Lower leg skin (tissue), 3 donors: ENCODE measurements around the gene NMT2.

Experiments used
- POLR2A ChIP-seq, 2 donors: fragments of 450-650 bp; IDR thresholded peaks; one replicate each; pipeline ENCODE4 v1.6.1; 2016 to 2017; ENCODE audit warnings: antibody characterized with exemption in 2 of 2, mild to moderate bottlenecking in 1 of 2, moderate library complexity in 1 of 2
- TF ChIP-seq, protein P1 (sequence below), 3 donors: fragments of 450-650 bp; IDR thresholded peaks; one replicate each; pipeline ENCODE4 v1.5.1; 2016; ENCODE audit warnings: antibody characterized with exemption in 3 of 3, mild to moderate bottlenecking in 3 of 3, moderate library complexity in 2 of 3

DNA sequence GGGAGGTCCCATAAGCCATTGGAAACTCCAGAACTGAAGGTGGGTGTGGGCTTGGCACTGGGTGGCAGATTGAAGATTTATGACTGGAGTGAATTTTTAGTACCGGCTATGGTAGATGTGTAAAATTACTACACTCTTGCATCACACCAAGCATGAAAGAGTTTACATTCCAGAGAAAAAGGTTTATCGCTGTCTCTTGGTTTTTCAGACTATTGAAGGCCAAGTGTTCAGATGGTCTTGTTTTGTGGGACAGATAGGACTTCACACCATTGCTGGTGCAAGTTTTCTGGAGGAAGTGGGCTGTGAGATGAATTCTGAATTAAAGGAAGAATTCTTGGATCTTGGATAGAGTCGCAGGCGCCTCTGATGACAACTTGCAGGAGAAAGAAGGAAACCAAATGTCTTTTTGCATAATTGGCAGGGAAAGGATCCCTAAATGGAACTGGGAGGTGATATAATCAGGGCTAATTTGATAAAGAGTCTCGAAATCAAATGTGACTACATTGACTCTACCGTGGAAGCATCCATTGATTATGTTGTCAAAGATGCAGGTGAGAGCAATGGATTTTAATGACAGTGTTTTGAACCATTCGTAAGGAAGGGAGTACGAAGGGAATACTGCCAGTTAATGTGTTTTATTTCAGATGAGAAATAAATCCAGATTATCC lies 14.2 kb upstream of the NMT2 start:
- no peak for TF ChIP-seq POLR2A (IDR thresholded peaks at IDR 0.05)
- TF ChIP-seq, protein P1, sequence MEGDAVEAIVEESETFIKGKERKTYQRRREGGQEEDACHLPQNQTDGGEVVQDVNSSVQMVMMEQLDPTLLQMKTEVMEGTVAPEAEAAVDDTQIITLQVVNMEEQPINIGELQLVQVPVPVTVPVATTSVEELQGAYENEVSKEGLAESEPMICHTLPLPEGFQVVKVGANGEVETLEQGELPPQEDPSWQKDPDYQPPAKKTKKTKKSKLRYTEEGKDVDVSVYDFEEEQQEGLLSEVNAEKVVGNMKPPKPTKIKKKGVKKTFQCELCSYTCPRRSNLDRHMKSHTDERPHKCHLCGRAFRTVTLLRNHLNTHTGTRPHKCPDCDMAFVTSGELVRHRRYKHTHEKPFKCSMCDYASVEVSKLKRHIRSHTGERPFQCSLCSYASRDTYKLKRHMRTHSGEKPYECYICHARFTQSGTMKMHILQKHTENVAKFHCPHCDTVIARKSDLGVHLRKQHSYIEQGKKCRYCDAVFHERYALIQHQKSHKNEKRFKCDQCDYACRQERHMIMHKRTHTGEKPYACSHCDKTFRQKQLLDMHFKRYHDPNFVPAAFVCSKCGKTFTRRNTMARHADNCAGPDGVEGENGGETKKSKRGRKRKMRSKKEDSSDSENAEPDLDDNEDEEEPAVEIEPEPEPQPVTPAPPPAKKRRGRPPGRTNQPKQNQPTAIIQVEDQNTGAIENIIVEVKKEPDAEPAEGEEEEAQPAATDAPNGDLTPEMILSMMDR (IDR thresholded peaks at IDR 0.05), result no peak
